ENCODE results near the gene TTC21A.

- TF ChIP-seq CTCF (IDR thresholded peaks at IDR 0.05) (no peak), POLR2A (IDR thresholded peaks at IDR 0.05) (no peak)
Measured at GRCh38 chr3:39140341-39140971, 33.0 kb downstream of the TTC21A start.

Data from adrenal gland (tissue), 5 donors.